Prostate gland (tissue), 2 donors: ENCODE data around the gene SERPINA10. TPM values are rescaled to one million over a fixed set of nuclear protein-coding genes. Genes with fewer than 3 reads are reported as not detected.

Source experiments
- DNase-seq: peaks from one replicate; pipeline ENCODE4 v3.0.0-alpha.2; 2019; ENCODE audit warnings: low spot score
- H3K27ac ChIP-seq, 2 donors: fragments of 200-600 bp; sonication (generic); 2 replicates each; pipeline ENCODE4 v1.5.1; 2017 to 2019
- H3K27me3 ChIP-seq: fragments of 200-600 bp; sonication (generic); replicated peaks from 2 replicates; pipeline ENCODE4 v1.5.1; 2019; ENCODE audit not compliant: insufficient read depth
- H3K36me3 ChIP-seq, 2 donors: fragments of 200-600 bp; sonication (generic); 1 replicate in 1 of 2; 2 replicates in 1 of 2; pipeline versions ENCODE4 v1.5.1 to v1.8.1; 2017 to 2019
- H3K4me1 ChIP-seq: fragments of 200-600 bp; sonication (generic); replicated peaks from 2 replicates; pipeline ENCODE4 v1.5.1; 2019
- H3K4me3 ChIP-seq, 2 donors: fragments of 200-600 bp; sonication (generic); 2 replicates each; pipeline ENCODE4 v1.5.1; 2017 to 2019
- H3K9me3 ChIP-seq: fragments of 200-600 bp; sonication (generic); 2 replicates; pipeline ENCODE4 v1.5.1; 2017
- POLR2A ChIP-seq: fragments of 450-650 bp; IDR thresholded peaks from one replicate; pipeline ENCODE4 v1.6.1; 2016; ENCODE audit warnings: antibody characterized with exemption, mild to moderate bottlenecking
- POLR2AphosphoS5 ChIP-seq: sonication (generic); formaldehyde crosslinking; IDR thresholded peaks from one replicate; pipeline ENCODE4 v1.6.1; 2017; ENCODE audit warnings: antibody characterized with exemption
- WGBS: methylation state at CpG from one replicate; pipeline ENCODE4 v1.1.5; 2018; 5-methylcytosine and 5-hydroxymethylcytosine counted together
- intact Hi-C: fragments of 100-400 bp; cut with DNase I; formaldehyde crosslinking; loops from one replicate; pipeline ENCODE4 v1.14.2; 2022
- total RNA-seq, 2 donors: library from RNA; depleted of rRNA; stranded (reverse); fragments of >200 nt; gene quantifications; one replicate each; pipeline ENCODE4 v1.1.0, GENCODE V29; 2016
- TF ChIP-seq, protein P1 (sequence below), 4 experiments: fragments of 200-600 bp in 2 of 4; fragments of 450-650 bp in 2 of 4; sonication (generic) in 2 of 4; IDR thresholded peaks; 1 replicate in 3 of 4; 2 replicates in 1 of 4; pipeline ENCODE4 v1.5.1; 2016 to 2019; ENCODE audit warnings: antibody characterized with exemption in 4 of 4, mild to moderate bottlenecking in 2 of 4, moderate library complexity in 2 of 4

SERPINA10 gene
- total RNA-seq, 2 donors from 2014 or later = not detected

DNA sequence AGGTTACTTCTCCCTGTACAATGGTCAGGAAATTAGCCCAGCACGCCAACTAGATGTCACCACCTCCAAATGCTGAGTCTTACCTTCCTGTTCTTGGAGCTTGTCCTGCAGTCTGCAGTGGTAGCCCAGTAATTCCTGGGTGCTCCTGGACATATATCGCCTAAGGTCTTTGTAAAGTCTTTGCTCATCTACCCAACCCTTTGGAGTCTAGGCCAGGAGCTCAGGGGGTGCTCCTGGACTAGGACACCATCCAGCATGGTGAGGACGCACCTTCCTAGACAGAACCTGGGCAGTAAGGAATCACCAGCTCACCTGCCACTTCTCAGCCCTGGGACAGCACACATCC is 569 bp downstream of the SERPINA10 start:
- H3K9me3 ChIP-seq = no peaks in the 10 kb centered on the region
- intact Hi-C loops = no loop called here
- H3K27ac ChIP-seq = no peak overlapping the region
- H3K4me1 ChIP-seq = no peaks in the 10 kb centered on the region
- H3K36me3 ChIP-seq = no peaks in the 10 kb centered on the region
- 97% methylated on average over 3 of the region's 3 CpGs for whole genome bisulfite sequencing
- no peak for DNase-seq
- H3K4me3 ChIP-seq = no peak overlapping the region
- TF ChIP-seq, protein P1, sequence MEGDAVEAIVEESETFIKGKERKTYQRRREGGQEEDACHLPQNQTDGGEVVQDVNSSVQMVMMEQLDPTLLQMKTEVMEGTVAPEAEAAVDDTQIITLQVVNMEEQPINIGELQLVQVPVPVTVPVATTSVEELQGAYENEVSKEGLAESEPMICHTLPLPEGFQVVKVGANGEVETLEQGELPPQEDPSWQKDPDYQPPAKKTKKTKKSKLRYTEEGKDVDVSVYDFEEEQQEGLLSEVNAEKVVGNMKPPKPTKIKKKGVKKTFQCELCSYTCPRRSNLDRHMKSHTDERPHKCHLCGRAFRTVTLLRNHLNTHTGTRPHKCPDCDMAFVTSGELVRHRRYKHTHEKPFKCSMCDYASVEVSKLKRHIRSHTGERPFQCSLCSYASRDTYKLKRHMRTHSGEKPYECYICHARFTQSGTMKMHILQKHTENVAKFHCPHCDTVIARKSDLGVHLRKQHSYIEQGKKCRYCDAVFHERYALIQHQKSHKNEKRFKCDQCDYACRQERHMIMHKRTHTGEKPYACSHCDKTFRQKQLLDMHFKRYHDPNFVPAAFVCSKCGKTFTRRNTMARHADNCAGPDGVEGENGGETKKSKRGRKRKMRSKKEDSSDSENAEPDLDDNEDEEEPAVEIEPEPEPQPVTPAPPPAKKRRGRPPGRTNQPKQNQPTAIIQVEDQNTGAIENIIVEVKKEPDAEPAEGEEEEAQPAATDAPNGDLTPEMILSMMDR (IDR thresholded peaks at IDR 0.05) = no peak
- TF ChIP-seq POLR2A (no peak), POLR2AphosphoS5 (no peak)
- peaks cover 2% of the 10 kb centered on the region for H3K27me3 ChIP-seq

DNA sequence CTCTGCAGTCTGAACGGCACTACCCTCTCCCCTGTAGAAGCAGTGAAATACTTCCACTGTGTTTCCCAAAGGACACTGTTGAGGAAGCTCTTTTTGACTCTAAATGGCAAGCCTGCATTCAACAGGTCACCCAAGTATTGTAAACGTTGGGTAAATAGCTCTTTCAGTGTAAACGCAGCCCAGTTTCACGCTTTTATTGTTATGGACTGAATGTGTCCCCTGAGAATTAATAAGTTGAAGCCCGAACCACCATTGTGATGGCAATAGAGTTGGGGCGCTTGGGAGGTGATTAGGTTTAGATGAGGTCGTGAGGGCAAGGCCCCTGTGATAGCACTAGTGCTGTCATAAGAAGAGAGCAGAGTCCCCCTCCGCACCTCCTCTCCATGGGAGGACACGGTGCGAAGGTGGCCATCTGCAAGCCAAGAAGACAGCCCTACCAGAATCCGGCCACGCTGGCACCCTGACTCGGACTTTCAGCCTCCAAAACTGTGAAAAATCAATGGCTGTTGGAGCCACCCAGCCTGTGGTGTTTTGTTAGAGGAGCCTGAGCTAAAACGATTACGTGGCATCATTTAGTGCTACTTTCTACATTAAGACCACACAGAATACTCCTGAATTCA is 1.1 kb downstream of the SERPINA10 start:
- Histone ChIP-seq H3K4me3 (no peak overlapping the region), H3K27me3 (peaks cover 2% of the 10 kb centered on the region), H3K9me3 (no peaks in the 10 kb centered on the region), H3K27ac (no peak overlapping the region), H3K36me3 (no peaks in the 10 kb centered on the region), H3K4me1 (no peaks in the 10 kb centered on the region)
- intact Hi-C loops = no loop called here
- TF ChIP-seq POLR2A = no peak
- TF ChIP-seq, protein P1 (IDR thresholded peaks at IDR 0.05) = no peak
- TF ChIP-seq POLR2AphosphoS5 = no peak
- WGBS = 78% methylated on average over 15 of the region's 15 CpGs
- no peak for DNase-seq

DNA sequence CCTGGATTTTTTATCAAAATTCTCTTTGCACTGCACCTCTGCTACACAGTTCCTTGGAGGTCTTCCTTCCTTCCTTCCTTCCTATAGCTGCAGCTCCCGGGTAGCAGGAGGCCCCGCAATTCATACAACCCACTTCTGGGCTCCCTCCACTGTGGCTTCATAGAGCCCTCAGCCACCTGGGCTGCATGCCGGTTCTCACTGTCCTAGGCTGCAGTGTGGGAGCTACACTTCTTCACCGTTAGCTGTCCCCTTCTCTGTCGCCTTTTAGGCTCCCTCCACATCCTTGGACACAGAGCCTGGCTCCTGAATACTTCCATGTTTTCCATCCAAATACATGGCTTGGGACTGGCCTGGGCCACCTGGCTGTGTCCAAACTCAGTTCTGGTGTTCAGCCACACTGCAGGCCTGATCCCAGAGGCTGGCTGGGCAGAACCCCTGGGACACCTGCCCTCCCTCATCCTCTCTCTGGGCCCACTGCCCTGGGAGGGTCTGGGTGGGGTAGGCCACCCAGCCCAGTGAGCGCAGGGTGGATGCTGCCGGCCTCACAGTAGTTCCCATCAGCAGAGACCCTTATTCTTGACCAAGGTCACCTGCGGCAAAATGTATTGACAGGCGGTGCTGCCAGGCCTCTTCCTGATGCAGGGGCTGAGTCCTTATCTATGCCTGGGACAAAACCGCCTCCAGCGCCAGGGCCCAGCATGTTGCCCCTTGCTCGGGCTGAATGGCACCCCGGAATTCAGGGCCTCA is 1.7 kb downstream of the SERPINA10 start:
- Histone ChIP-seq H3K4me1 (no peaks in the 10 kb centered on the region), H3K9me3 (no peaks in the 10 kb centered on the region), H3K4me3 (no peak overlapping the region), H3K27me3 (peaks cover 2% of the 10 kb centered on the region), H3K27ac (no peak overlapping the region), H3K36me3 (no peaks in the 10 kb centered on the region)
- DNase-seq = no peak
- intact Hi-C loops = no loop called here
- WGBS = 86% methylated on average over 13 of the region's 13 CpGs
- TF ChIP-seq POLR2AphosphoS5 (no peak), POLR2A (no peak)
- TF ChIP-seq, protein P1 (IDR thresholded peaks at IDR 0.05) = no peak

DNA sequence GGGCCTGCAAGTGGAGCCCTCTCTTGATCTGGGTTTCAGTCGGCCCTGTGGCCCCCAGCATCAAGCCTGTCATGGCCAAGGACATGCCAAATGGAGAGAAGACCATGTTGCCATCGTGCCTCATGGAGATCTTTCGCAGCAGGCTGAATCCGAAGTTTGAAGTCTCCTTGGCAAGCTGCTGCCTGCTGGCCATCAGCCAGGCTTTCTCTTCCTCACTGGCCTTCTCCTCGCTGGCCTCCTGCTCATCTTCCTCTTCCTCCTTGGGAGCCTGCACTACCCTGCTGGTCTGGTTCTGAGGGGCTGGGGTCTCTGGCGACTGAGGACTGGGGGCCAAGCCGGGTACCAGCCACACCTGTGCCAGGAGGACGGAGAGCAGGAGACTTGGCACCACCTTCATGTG is 2.9 kb downstream of the SERPINA10 start:
- H3K36me3 ChIP-seq = no peaks in the 10 kb centered on the region

More for the DNA sequence above, 2.9 kb downstream of the SERPINA10 start:
- TF ChIP-seq POLR2AphosphoS5 (no peak), POLR2A (no peak)
- TF ChIP-seq, protein P1 (IDR thresholded peaks at IDR 0.05) = no peak
- DNase-seq = no peak
- Histone ChIP-seq H3K4me3 (no peak overlapping the region), H3K27ac (no peak overlapping the region), H3K27me3 (no peaks in the 10 kb centered on the region), H3K9me3 (no peaks in the 10 kb centered on the region), H3K4me1 (no peaks in the 10 kb centered on the region)
- 66% methylated on average over 8 of the region's 8 CpGs for WGBS
- intact Hi-C loops = no loop called here
